ENCODE data around the gene TEP1.

The TEP1 gene

DNA sequence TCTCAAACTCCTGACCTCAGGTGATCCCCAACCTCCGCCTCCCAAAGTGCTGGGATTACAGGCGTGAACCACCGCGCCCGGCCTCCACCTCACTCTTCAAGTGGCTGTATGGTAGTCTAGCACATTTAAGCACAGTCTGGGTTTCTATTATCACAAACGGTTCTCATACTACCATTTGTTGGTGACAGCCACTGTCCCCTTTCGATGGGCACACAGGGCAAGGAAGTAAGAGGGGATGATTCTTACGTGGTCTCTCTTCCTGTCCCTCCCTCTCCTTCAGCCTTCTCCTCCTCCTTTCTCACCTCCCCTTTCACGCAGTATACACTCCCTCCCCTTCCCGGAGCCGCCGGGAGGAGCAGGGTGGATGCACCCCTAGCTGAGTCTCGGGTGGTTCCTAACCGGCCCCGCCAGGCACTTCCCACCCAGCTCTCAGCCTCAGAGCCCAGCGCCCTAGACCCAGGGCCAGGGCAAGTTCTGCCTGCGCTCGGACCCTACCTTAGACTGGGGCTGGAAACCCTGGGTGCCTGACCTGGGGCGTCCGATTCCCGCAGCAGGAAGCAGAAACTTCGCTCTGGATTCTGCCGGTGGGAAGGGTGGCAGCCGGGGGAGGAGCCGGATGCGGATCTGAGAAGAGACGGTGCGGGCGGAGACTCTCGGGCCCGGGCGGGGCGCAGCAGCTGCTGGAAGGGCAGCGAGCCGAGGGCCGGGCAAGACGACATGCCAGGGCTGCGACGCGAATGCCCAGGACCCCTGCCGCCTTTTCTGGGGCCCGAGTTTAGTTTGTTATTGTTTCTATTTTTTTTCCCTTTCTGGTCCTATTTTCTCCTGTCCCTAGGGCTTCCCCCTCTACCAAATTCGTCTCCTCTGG, at the start of gene TEP1:
Gene TEP1, minus strand, starts transcription at position 626 of the 868 bp plus-strand sequence. CDS start 5,062 bp downstream, outside the sequence.
- H3K27ac ChIP-seq, result peak within 1 kb of the TSS; percentile 92
- no peak for TF ChIP-seq ZFX (IDR thresholded peaks at IDR 0.05; ENCODE audit: borderline replicate concordance)
- no peak for TF ChIP-seq CTCF (IDR thresholded peaks at IDR 0.05)

- H3K27ac ChIP-seq, result peak within 1 kb of the TSS; percentile 99
- no peak for TF ChIP-seq CTCF (IDR thresholded peaks at IDR 0.05)
- TF ChIP-seq ZFX (IDR thresholded peaks at IDR 0.05; ENCODE audit: borderline replicate concordance), result no peak
These were observed 48.2 kb upstream of the TEP1 start, which contains the start of gene PIP4P1 for GRCh38 chr14:20461225-20462141. TSS of gene PIP4P1 (minus strand) at chr14:20461434. CDS start at chr14:20461325, 109 bp downstream.

DNA sequence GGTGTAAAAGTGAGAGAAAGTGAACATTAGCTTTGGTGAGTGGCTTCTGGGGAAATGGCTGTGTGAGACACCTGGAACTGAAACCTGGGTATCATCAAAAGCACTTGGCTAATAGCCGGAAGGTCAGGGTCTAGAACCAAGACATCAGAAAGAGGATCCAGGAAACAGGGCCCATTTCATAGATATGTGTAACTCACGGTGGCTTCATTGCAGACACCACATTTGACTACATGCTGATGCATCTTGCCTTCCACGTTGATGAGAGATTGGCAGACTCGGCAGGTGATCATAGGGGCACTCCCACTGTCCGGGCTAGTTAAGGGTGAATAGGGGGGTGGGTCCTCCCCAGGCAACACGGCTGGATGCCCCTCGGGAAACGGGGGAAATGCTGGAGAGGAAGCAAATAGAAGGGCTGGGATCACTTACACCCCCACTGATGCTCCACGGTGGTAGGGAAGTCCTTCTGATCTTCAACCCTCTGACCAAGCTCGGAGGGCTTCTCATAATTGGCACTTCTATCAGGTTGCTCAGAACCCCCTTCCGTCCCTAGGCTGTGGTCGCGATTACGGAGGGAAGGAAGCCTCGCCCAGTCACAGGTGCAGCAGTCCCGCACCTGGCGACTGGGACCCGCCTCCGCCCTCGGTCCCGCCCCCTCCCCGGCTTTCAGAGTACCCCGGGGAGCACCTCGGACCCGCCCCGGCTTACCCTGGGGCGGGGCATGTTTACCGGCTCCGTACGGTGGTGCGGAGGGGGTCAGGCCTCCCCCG, 47.3 kb upstream of the TEP1 start:
- TF ChIP-seq CTCF (IDR thresholded peaks at IDR 0.05) (no peak), ZFX (IDR thresholded peaks at IDR 0.05; ENCODE audit: borderline replicate concordance) (no peak)
- H3K27ac ChIP-seq, result peak overlapping the region; percentile 99

DNA sequence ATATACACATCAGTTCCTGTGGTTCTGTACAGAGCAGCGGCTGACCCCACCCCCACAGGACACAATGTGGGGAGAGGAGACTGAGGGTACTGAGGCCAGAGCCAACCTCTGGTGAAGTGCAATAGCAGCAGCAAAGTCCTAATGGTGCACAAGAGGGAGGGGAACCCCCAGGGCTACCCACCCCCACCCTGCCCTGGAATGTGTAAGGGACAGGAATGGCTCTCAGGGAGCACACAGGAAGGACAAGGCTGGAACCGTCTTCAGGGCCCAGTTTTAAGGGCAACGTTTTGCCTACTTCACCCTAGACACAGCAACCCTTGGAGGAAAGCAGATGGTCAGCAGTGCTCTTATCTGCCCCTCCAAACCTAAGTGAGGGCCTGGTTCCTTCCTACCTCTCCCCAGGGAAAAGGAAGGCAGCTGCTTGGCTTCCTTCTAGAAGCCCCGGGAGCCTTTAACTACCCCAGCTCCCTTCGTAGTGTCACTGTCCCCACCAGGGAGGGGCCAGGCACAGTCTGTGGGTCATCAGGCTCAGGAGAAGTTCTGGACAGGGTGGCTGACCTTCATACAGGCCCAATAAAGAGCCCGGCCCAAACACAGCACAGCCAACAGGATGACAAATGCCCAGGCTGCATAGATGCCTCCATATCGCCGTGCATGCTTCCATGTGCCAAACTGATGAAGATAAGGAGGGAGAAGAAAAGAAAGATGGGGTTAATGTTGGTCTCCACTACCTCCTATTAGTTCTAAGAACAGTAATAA, 44.9 kb upstream of the TEP1 start:
- H3K27ac ChIP-seq, result peak overlapping the region; percentile 99

DNA sequence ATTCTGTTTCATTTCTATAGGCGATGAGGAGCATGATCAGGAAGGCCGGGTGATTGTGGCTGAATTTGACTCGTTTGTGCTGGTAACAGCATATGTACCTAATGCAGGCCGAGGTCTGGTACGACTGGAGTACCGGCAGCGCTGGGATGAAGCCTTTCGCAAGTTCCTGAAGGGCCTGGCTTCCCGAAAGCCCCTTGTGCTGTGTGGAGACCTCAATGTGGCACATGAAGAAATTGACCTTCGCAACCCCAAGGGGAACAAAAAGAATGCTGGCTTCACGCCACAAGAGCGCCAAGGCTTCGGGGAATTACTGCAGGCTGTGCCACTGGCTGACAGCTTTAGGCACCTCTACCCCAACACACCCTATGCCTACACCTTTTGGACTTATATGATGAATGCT, 43.7 kb upstream of the TEP1 start:
- H3K27ac ChIP-seq, result peak overlapping the region; percentile 99
- TF ChIP-seq CTCF (IDR thresholded peaks at IDR 0.05) (no peak), ZFX (IDR thresholded peaks at IDR 0.05; ENCODE audit: borderline replicate concordance) (no peak)

More for the DNA sequence above, 44.9 kb upstream of the TEP1 start:
- TF ChIP-seq CTCF (IDR thresholded peaks at IDR 0.05) (no peak), ZFX (IDR thresholded peaks at IDR 0.05; ENCODE audit: borderline replicate concordance) (no peak)
